22Rv1 (cell line): ENCODE results near the gene HS1BP3.

Experiments
- CTCF ChIP-seq: fragments of 450-650 bp; IDR thresholded peaks from 2 replicates; pipeline ENCODE4 v1.5.1; 2017; ENCODE audit warnings: mild to moderate bottlenecking
- ZFX ChIP-seq: fragments of 450-650 bp; IDR thresholded peaks from 2 replicates; pipeline ENCODE4 v1.6.1; 2017; ENCODE audit warnings: antibody characterized with exemption, borderline replicate concordance

GRCh38 chr2:20624156-20624883, 26.6 kb downstream of the HS1BP3 start:
- TF ChIP-seq CTCF, result no peak
- TF ChIP-seq ZFX, result no peak
